Measurements from ENCODE around the gene MAGED4B.

Gene MAGED4B

DNA sequence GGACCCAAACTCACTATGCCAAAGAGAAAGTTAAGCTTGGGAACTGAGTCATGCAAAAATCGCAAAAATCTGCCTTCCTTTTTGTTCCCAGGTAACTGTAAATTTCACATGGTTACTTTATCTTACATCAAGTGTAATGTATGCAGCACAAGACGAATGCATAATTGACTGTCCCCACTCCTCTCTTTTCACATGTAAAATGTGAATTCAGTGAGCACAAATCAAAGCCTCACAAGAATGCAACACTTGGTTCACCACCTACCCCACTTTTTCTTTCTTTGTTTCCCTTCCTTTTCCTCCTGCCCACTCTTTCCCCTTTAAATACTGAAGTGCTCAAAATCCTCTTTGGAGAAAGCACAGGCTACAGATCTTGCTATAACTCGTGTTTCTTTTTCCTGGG lies 53.2 kb downstream of the MAGED4B start:
- no peak for DNase-seq (ENCODE audit: low spot score)
- no peak overlapping the region for H3K27ac ChIP-seq
- POLR2A ChIA-PET (ENCODE audit: low non-redundant PET) = no interaction called here
- CTCF ChIA-PET = no interaction called here
- TF ChIP-seq, protein P1, sequence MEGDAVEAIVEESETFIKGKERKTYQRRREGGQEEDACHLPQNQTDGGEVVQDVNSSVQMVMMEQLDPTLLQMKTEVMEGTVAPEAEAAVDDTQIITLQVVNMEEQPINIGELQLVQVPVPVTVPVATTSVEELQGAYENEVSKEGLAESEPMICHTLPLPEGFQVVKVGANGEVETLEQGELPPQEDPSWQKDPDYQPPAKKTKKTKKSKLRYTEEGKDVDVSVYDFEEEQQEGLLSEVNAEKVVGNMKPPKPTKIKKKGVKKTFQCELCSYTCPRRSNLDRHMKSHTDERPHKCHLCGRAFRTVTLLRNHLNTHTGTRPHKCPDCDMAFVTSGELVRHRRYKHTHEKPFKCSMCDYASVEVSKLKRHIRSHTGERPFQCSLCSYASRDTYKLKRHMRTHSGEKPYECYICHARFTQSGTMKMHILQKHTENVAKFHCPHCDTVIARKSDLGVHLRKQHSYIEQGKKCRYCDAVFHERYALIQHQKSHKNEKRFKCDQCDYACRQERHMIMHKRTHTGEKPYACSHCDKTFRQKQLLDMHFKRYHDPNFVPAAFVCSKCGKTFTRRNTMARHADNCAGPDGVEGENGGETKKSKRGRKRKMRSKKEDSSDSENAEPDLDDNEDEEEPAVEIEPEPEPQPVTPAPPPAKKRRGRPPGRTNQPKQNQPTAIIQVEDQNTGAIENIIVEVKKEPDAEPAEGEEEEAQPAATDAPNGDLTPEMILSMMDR (conservative IDR thresholded peaks at IDR 0.05; ENCODE audit: low read depth) = no peak
